H1 (cell line): ENCODE results near the gene SLC22A14. TPM values are rescaled to one million over a fixed set of nuclear protein-coding genes. Genes with fewer than 3 reads are reported as not detected.

Source experiments
- CTBP2 ChIP-seq: IDR thresholded peaks from 2 replicates; pipeline ENCODE4 v1.7.0; 2011; ENCODE audit warnings: borderline replicate concordance, mild to moderate bottlenecking, moderate library complexity, mixed read lengths, low read length; ENCODE audit not compliant: insufficient read depth, insufficient read length
- NANOG ChIP-seq: IDR thresholded peaks from 2 replicates; pipeline ENCODE4 v1.6.1; 2011; ENCODE audit warnings: low read length, low read depth, mild to moderate bottlenecking, inconsistent platforms; ENCODE audit not compliant: insufficient read depth, poor library complexity, severe bottlenecking
- PHF8 ChIP-seq: fragments of 200-600 bp; sonication (generic); conservative IDR thresholded peaks from 2 replicates; pipeline ENCODE4 v1.7.1; 2012; ENCODE audit warnings: low read depth, mild to moderate bottlenecking, inconsistent platforms, low read length, moderate library complexity
- RNF2 ChIP-seq: fragments of 200-900, 300-1000 bp; sonication (generic); IDR thresholded peaks from 2 replicates; pipeline ENCODE4 v1.7.1; 2016; ENCODE audit warnings: borderline replicate concordance, low read depth, mild to moderate bottlenecking, antibody characterized with exemption, low read length; ENCODE audit not compliant: poor library complexity, severe bottlenecking; ENCODE audit errors: missing control alignments
- YY1 ChIP-seq: IDR thresholded peaks from 2 replicates; pipeline ENCODE4 v1.6.1; 2011; ENCODE audit warnings: low read depth, mild to moderate bottlenecking, low read length
- polyA plus RNA-seq, 7 experiments: library from polyadenylated mRNA; depleted of rRNA in 3 of 7; stranded (reverse) in 5 of 7; unstranded in 2 of 7; fragments of >200 nt in 5 of 7; fragments of 200-250 nt in 2 of 7; gene quantifications; 1 replicate in 5 of 7; 2 replicates in 1 of 7; 4 replicates in 1 of 7; pipeline versions ENCODE4 v1.2.1 to v1.2.3, GENCODE V29; 2011 to 2013; ENCODE audit warnings: missing spikeins in 2 of 7, mixed read lengths in 2 of 7
- total RNA-seq: library from RNA; stranded (reverse); fragmentation: NEBNext Ultra II Directional; extraction: Animal tissue kit (Norgen Biotek cat#: 25700); gene quantifications from 2 replicates; pipeline ENCODE4 v1.2.1, GENCODE V29; 2021

SLC22A14 gene
- total and polyA plus RNA-seq, 2 of the 8 experiments (the other 6 are each of a cell fraction or from before 2014, with no cell fraction given) = 0.03 TPM; not detected in 1

- TF ChIP-seq RNF2 = no peak
- TF ChIP-seq CTBP2 = no peak
- TF ChIP-seq YY1 = no peak
- TF ChIP-seq NANOG = no peak
- no peak for TF ChIP-seq PHF8
Measured at GRCh38 chr3:38276081-38276916, 5.8 kb upstream of the SLC22A14 start (continued).
